Panc1 (cell line): ENCODE data around the gene SHB. TPM values are rescaled to one million over a fixed set of nuclear protein-coding genes. Genes with fewer than 3 reads are reported as not detected.

Experiments used
- ATAC-seq: fragments of 200-7000 bp; cut with Tn5 transposase; 2 replicates; pipeline ENCODE4 v1.9.1; 2020; ENCODE audit warnings: mild to moderate bottlenecking, moderate library complexity
- BruUV-seq: library from RNA; stranded (reverse); fragments of 400-500 nt; replicated peaks from 2 replicates; lab custom pipeline; 2021; lab: Mats Ljungman, UMichigan
- CTCF ChIA-PET: fragments of 300-600 bp; sonication (Branson Sonifier 250); formaldehyde crosslinking; loops from one replicate; lab custom pipeline; 2022; ENCODE audit warnings: antibody characterized with exemption; lab: Charles Lee
- POLR2A ChIA-PET: fragments of 300-600 bp; sonication (Branson Sonifier 250); formaldehyde crosslinking; loops from one replicate; lab custom pipeline; 2022; ENCODE audit warnings: antibody characterized with exemption; lab: Charles Lee
- DNase-seq: peaks from one replicate; pipeline ENCODE4 v3.0.0-alpha.2; 2010; ENCODE audit warnings: low read depth, low spot score
- H3K27ac ChIP-seq: 2 replicates; pipeline ENCODE4 v1.5.1; 2011; ENCODE audit warnings: mild to moderate bottlenecking, low read length, inconsistent platforms
- H3K27me3 ChIP-seq: fragments of 200-500 bp; sonication (Bioruptor generic); 2 replicates; pipeline ENCODE4 v1.6.0; 2014; ENCODE audit warnings: low read length, inconsistent platforms; ENCODE audit not compliant: control insufficient read depth, insufficient read depth
- H3K36me3 ChIP-seq: fragments of 200-500 bp; sonication (Bioruptor generic); 2 replicates; pipeline ENCODE4 v1.5.1; 2014; ENCODE audit warnings: inconsistent platforms, mild to moderate bottlenecking, low read length, moderate library complexity; ENCODE audit not compliant: control insufficient read depth, insufficient read depth
- H3K4me1 ChIP-seq: 2 replicates; pipeline ENCODE4 v1.5.1; 2011; ENCODE audit warnings: inconsistent platforms, mild to moderate bottlenecking, low read length, moderate library complexity; ENCODE audit not compliant: control insufficient read depth, insufficient read depth
- H3K4me3 ChIP-seq, 2 experiments: 2 replicates each; pipeline ENCODE4 v1.5.1; 2011 to 2012; ENCODE audit warnings: low read depth in 2 of 2, low read length in 2 of 2, mild to moderate bottlenecking in 2 of 2, inconsistent platforms in 1 of 2, moderate library complexity in 1 of 2
- H3K9me3 ChIP-seq: fragments of 200-500 bp; sonication (Bioruptor generic); 2 replicates; pipeline ENCODE4 v1.5.1; 2014; ENCODE audit warnings: low read depth, mild to moderate bottlenecking, inconsistent platforms, low read length, moderate library complexity; ENCODE audit not compliant: control insufficient read depth, insufficient read depth
- CTCF ChIP-seq: fragments of 450-650 bp; IDR thresholded peaks from 2 replicates; pipeline ENCODE4 v1.5.1; 2017; ENCODE audit warnings: mild to moderate bottlenecking
- POLR2AphosphoS5 ChIP-seq: IDR thresholded peaks from 2 replicates; pipeline ENCODE4 v1.6.1; 2012; ENCODE audit warnings: mild to moderate bottlenecking, low read depth, low read length, moderate library complexity
- SIN3A ChIP-seq: IDR thresholded peaks from 2 replicates; pipeline ENCODE4 v1.6.1; 2012; ENCODE audit warnings: low read depth, mild to moderate bottlenecking, low read length, moderate library complexity, borderline replicate concordance; ENCODE audit not compliant: insufficient read depth
- TCF7L2 ChIP-seq: IDR thresholded peaks from 2 replicates; pipeline ENCODE4 v1.6.1; 2011; ENCODE audit warnings: mild to moderate bottlenecking, low read depth, low read length, inconsistent platforms
- in situ Hi-C: cut with HindIII; loops from 2 replicates; pipeline ENCODE4 v1.10.0; 2016; ENCODE audit warnings: low sequenced_read_pairs, low pct_unique_long_range_greater_than_20kb
- intact Hi-C: fragments of 100-400 bp; cut with micrococcal nuclease; formaldehyde crosslinking; loops from one replicate; pipeline ENCODE4 v1.10.0; 2022; ENCODE audit not compliant: unreplicated experiment
- total RNA-seq: library from RNA; stranded (reverse); gene quantifications from one replicate; pipeline ENCODE4 v1.2.1, GENCODE V29; 2021; ENCODE audit not compliant: unreplicated experiment
- TF ChIP-seq, protein P1 (sequence below), 2 experiments: IDR thresholded peaks; 2 replicates each; pipeline ENCODE4 v1.6.1; 2011 to 2012; ENCODE audit warnings: low read depth in 2 of 2, control low read depth in 1 of 2, low read length in 1 of 2, mild to moderate bottlenecking in 1 of 2, moderate library complexity in 1 of 2; ENCODE audit not compliant: insufficient read depth in 1 of 2

Gene SHB
- total RNA-seq, 1 experiment from 2014 or later: 59.9 TPM

GRCh38 chr9:37904445-37905130 is 164.4 kb downstream of the SHB start:
- H3K4me1 ChIP-seq: peaks cover 24% of the 10 kb centered on the region
- peak overlapping the region; percentile 74 to 84 for H3K4me3 ChIP-seq
- no TSS peak for BruUV-seq
- ATAC-seq (peak; percentile 11), DNase-seq (no peak)
- H3K27ac ChIP-seq: peak overlapping the region; percentile 79
- CTCF ChIA-PET: no interaction called here
- H3K9me3 ChIP-seq: no peaks in the 10 kb centered on the region
- POLR2A ChIA-PET: no interaction called here
- TF ChIP-seq CTCF (peak; percentile 20), TCF7L2 (peak; percentile 85)
- TF ChIP-seq, protein P1, sequence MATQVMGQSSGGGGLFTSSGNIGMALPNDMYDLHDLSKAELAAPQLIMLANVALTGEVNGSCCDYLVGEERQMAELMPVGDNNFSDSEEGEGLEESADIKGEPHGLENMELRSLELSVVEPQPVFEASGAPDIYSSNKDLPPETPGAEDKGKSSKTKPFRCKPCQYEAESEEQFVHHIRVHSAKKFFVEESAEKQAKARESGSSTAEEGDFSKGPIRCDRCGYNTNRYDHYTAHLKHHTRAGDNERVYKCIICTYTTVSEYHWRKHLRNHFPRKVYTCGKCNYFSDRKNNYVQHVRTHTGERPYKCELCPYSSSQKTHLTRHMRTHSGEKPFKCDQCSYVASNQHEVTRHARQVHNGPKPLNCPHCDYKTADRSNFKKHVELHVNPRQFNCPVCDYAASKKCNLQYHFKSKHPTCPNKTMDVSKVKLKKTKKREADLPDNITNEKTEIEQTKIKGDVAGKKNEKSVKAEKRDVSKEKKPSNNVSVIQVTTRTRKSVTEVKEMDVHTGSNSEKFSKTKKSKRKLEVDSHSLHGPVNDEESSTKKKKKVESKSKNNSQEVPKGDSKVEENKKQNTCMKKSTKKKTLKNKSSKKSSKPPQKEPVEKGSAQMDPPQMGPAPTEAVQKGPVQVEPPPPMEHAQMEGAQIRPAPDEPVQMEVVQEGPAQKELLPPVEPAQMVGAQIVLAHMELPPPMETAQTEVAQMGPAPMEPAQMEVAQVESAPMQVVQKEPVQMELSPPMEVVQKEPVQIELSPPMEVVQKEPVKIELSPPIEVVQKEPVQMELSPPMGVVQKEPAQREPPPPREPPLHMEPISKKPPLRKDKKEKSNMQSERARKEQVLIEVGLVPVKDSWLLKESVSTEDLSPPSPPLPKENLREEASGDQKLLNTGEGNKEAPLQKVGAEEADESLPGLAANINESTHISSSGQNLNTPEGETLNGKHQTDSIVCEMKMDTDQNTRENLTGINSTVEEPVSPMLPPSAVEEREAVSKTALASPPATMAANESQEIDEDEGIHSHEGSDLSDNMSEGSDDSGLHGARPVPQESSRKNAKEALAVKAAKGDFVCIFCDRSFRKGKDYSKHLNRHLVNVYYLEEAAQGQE (IDR thresholded peaks at IDR 0.05; ENCODE audit: insufficient read depth in 1 of 2, low read depth in 2 of 2, low read length in 1 of 2): no peak
- in situ Hi-C loops (no loop called here), intact Hi-C loops (no loop called here)
- H3K36me3 ChIP-seq: peaks cover 5% of the 10 kb centered on the region
- no peaks in the 10 kb centered on the region for H3K27me3 ChIP-seq

- peak; percentile 89 for ATAC-seq
- BruUV-seq: no TSS peak
- intact Hi-C loops (no loop called here), in situ Hi-C loops (no loop called here)
- Histone ChIP-seq H3K4me3 (peak within 1 kb of the TSS; percentile 74 to 84), H3K36me3 (peaks cover 7% of the 10 kb centered on the region), H3K27ac (peak within 1 kb of the TSS; percentile 79), H3K4me1 (peaks cover 19% of the 10 kb centered on the region), H3K9me3 (no peaks in the 10 kb centered on the region), H3K27me3 (no peaks in the 10 kb centered on the region)
- ChIA-PET POLR2A (interaction anchor here (0.5 to 0.6 kb wide), 2 partner anchors 23 to 618 kb away, joined by 3 read pairs; no protein-coding TSS in a partner anchor), CTCF (interaction anchor here (1.1 kb wide), 1 partner anchor 423 kb away, joined by 3 read pairs; no protein-coding TSS in a partner anchor)
- TF ChIP-seq CTCF: peak; percentile 89
- TF ChIP-seq POLR2AphosphoS5: peak; percentile 80
- TF ChIP-seq TCF7L2: no peak; the same call in 1 of the 2 replicates
- TF ChIP-seq, protein P1 (IDR thresholded peaks at IDR 0.05; ENCODE audit: insufficient read depth in 1 of 2, low read depth in 2 of 2, low read length in 1 of 2): peak in 1 of 2 experiments; percentile 66; a peak in 1 of 4 replicates
- 0 out of 2 replicates have a peak, but pooled peaks have one; percentile 33 for TF ChIP-seq SIN3A
- peak; percentile 73 for DNase-seq
Measured at GRCh38 chr9:37903647-37904444, 165.2 kb downstream of the SHB start, which contains the start of gene SLC25A51. Gene SLC25A51, minus strand, starts transcription at chr9:37904127. Its CDS starts 15,577 bp downstream, at chr9:37888550.
